KMS-11 (cell line): ENCODE results near the gene RIPOR3.

Experiments used
- H2AFZ ChIP-seq: fragments of 200-600 bp; sonication (generic); 2 replicates; pipeline ENCODE4 v1.6.1; 2016; ENCODE audit warnings: antibody characterized with exemption, mixed run types, low read depth
- H3K27ac ChIP-seq: fragments of 200-600 bp; sonication (generic); 2 replicates; pipeline ENCODE4 v1.6.1; 2016; ENCODE audit warnings: mild to moderate bottlenecking, mixed run types
- H3K27me3 ChIP-seq: fragments of 200-600 bp; sonication (generic); 2 replicates; pipeline ENCODE4 v1.6.1; 2017; ENCODE audit warnings: mild to moderate bottlenecking, low read depth, mixed run types, moderate library complexity; ENCODE audit not compliant: insufficient read depth
- H3K36me3 ChIP-seq: fragments of 200-600 bp; sonication (generic); 2 replicates; pipeline ENCODE4 v1.6.1; 2017; ENCODE audit warnings: mild to moderate bottlenecking, mixed run types; ENCODE audit not compliant: insufficient read depth
- H3K4me1 ChIP-seq: fragments of 200-600 bp; sonication (generic); 2 replicates; pipeline ENCODE4 v1.6.1; 2016; ENCODE audit warnings: mild to moderate bottlenecking, low read depth, mixed run types; ENCODE audit not compliant: poor library complexity, severe bottlenecking
- H3K4me2 ChIP-seq: fragments of 200-600 bp; sonication (generic); 2 replicates; pipeline ENCODE4 v1.7.0; 2016; ENCODE audit warnings: mild to moderate bottlenecking, mixed run types
- H3K4me3 ChIP-seq: fragments of 200-600 bp; sonication (generic); IDR thresholded peaks from 2 replicates; pipeline ENCODE4 v1.6.1; 2017; ENCODE audit warnings: low read depth, low read length, mixed read lengths; ENCODE audit not compliant: insufficient read depth
- H3K79me2 ChIP-seq: fragments of 200-600 bp; sonication (generic); 2 replicates; pipeline ENCODE4 v1.6.1; 2016; ENCODE audit warnings: low read depth, mixed run types; ENCODE audit not compliant: insufficient read depth
- H3K9ac ChIP-seq: fragments of 200-600 bp; sonication (generic); 2 replicates; pipeline ENCODE4 v1.6.1; 2016; ENCODE audit warnings: mild to moderate bottlenecking, mixed run types
- H4K20me1 ChIP-seq: fragments of 200-600 bp; sonication (generic); 2 replicates; pipeline ENCODE4 v1.6.1; 2016; ENCODE audit warnings: mild to moderate bottlenecking, mixed run types; ENCODE audit not compliant: insufficient read depth
- CTCF ChIP-seq: fragments of 200-600 bp; sonication (generic); conservative IDR thresholded peaks from 2 replicates; pipeline ENCODE4 v1.6.1; 2017; ENCODE audit warnings: low read depth, mild to moderate bottlenecking, antibody characterized with exemption, low read length, moderate library complexity, mixed read lengths

Gene RIPOR3

DNA sequence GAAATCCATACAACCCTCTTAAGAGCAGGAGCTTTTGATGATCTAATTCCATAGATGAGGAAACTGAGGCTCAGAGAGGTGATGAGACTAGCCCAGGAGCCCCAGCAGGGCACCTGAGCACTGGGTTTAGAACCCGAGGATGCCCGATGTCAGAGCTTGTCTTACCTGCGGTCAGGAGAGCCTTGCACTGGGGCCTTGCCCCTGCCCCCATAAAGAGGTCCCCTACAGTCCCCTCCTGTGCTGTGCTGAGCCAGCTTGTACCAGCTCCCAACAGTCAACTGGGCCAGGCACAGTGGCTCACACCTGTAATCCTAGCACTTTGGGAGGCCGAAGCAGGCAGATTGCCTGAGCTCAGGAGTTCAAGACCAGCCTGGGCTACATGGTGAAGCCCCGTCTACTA is 58.6 kb downstream of the RIPOR3 start:
- no peak overlapping the region for H3K27ac ChIP-seq
- H4K20me1 ChIP-seq: no peaks in the 10 kb centered on the region
- no peak overlapping the region for H3K4me3 ChIP-seq
- H3K79me2 ChIP-seq: no peaks in the 10 kb centered on the region
- H2AFZ ChIP-seq: no peak overlapping the region
- peaks cover 31% of the 10 kb centered on the region for H3K27me3 ChIP-seq
- no peak for TF ChIP-seq CTCF
- H3K36me3 ChIP-seq: no peaks in the 10 kb centered on the region
- no peak overlapping the region for H3K9ac ChIP-seq
- no peak overlapping the region for H3K4me2 ChIP-seq
- peaks cover 7% of the 10 kb centered on the region for H3K4me1 ChIP-seq

DNA sequence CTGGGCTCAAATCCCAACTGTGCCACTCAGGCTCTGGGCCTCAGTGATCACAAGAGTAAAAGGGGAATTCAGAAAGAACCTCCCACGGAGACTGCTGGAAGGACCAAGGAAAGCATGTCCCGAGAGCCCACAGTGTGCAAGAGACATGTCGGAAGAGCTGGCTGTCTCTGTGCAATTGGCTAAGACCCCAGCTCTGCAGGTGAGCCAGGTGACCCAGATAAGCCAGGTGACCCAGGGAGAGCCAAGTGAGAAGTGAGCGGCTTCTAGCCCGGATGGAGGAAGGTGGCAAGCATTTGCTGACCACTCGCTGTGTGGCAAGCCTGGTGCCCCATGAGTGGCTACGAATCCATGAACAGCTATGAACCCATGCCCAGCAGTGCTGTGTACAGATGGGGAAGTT is 59.1 kb downstream of the RIPOR3 start:
- no peak for TF ChIP-seq CTCF
- Histone ChIP-seq H3K27me3 (peaks cover 31% of the 10 kb centered on the region), H4K20me1 (no peaks in the 10 kb centered on the region), H3K79me2 (no peaks in the 10 kb centered on the region), H3K27ac (no peak overlapping the region), H2AFZ (no peak overlapping the region), H3K36me3 (no peaks in the 10 kb centered on the region), H3K4me2 (no peak overlapping the region), H3K4me3 (no peak overlapping the region), H3K9ac (no peak overlapping the region), H3K4me1 (peaks cover 7% of the 10 kb centered on the region)

- Histone ChIP-seq H3K4me2 (no peak overlapping the region), H2AFZ (no peak overlapping the region), H3K27me3 (peaks cover 31% of the 10 kb centered on the region), H4K20me1 (no peaks in the 10 kb centered on the region), H3K4me1 (peaks cover 2% of the 10 kb centered on the region), H3K36me3 (no peaks in the 10 kb centered on the region), H3K79me2 (no peaks in the 10 kb centered on the region), H3K27ac (no peak overlapping the region), H3K9ac (no peak overlapping the region), H3K4me3 (no peak overlapping the region)
- no peak for TF ChIP-seq CTCF
Observed at GRCh38 chr20:50630578-50631263, 60.6 kb downstream of the RIPOR3 start.

DNA sequence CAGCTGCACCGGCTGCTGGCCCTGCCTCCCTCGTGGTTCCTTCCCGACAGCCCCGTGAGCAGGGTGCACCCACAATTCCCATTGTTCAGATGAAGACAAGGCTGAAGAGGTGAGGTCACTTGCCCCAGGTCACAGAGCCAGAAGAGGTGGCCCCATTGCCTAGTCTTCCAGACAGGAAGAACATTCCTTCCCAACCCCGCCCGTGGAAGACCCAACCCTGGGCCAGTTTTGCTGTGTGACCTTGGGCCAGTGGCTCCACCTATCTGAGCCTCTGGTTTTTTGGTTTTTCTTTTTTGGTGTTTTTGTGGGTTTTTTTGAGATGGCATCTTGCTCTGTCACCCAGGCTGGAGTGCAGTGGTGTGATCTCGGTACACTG is 61.7 kb downstream of the RIPOR3 start:
- no peak overlapping the region for H3K4me3 ChIP-seq

More for the DNA sequence above, 61.7 kb downstream of the RIPOR3 start:
- no peaks in the 10 kb centered on the region for H3K79me2 ChIP-seq
- no peaks in the 10 kb centered on the region for H3K4me1 ChIP-seq
- H3K27me3 ChIP-seq: peaks cover 31% of the 10 kb centered on the region
- no peak overlapping the region for H3K4me2 ChIP-seq
- TF ChIP-seq CTCF: no peak
- H3K27ac ChIP-seq: no peak overlapping the region
- H2AFZ ChIP-seq: no peak overlapping the region
- H4K20me1 ChIP-seq: no peaks in the 10 kb centered on the region
- no peak overlapping the region for H3K9ac ChIP-seq
- H3K36me3 ChIP-seq: no peaks in the 10 kb centered on the region
